ENCODE results near the gene SRPK3.

Gene SRPK3

DNA sequence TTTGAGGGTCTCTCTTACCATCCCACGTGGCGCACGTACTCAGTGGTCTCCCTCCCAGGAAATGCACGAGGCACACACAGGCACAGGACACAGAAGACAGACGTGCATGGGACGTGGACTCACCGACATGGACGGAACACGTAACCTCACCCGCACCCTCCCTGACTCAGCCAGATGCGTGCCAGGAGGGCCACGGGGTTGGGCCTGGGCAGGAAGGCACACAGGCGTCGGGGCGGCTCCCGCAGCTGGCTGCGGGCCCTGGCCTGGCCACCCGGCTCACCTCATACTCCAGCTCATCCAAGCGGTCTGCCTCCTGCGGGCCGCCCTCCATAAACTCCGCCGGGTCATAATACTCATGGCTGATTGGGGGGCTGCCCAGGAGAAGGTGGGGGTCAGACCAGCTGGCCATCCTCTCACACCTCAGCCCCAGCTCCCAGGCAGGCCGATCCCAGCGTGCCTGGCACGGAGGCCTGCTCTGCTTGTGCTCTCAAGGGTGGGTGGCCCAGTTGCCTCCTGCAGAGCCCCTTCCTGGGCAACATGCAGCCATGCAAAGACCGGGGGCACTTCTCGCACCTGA lies 26.2 kb downstream of the SRPK3 start:
- no peak for TF ChIP-seq GABPA (IDR thresholded peaks at IDR 0.05; ENCODE audit: low read depth)
- TF ChIP-seq POLR2AphosphoS5 (IDR thresholded peaks at IDR 0.05; ENCODE audit: low read depth): no peak
- TF ChIP-seq, protein P1, sequence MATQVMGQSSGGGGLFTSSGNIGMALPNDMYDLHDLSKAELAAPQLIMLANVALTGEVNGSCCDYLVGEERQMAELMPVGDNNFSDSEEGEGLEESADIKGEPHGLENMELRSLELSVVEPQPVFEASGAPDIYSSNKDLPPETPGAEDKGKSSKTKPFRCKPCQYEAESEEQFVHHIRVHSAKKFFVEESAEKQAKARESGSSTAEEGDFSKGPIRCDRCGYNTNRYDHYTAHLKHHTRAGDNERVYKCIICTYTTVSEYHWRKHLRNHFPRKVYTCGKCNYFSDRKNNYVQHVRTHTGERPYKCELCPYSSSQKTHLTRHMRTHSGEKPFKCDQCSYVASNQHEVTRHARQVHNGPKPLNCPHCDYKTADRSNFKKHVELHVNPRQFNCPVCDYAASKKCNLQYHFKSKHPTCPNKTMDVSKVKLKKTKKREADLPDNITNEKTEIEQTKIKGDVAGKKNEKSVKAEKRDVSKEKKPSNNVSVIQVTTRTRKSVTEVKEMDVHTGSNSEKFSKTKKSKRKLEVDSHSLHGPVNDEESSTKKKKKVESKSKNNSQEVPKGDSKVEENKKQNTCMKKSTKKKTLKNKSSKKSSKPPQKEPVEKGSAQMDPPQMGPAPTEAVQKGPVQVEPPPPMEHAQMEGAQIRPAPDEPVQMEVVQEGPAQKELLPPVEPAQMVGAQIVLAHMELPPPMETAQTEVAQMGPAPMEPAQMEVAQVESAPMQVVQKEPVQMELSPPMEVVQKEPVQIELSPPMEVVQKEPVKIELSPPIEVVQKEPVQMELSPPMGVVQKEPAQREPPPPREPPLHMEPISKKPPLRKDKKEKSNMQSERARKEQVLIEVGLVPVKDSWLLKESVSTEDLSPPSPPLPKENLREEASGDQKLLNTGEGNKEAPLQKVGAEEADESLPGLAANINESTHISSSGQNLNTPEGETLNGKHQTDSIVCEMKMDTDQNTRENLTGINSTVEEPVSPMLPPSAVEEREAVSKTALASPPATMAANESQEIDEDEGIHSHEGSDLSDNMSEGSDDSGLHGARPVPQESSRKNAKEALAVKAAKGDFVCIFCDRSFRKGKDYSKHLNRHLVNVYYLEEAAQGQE (IDR thresholded peaks at IDR 0.05; ENCODE audit: insufficient replicate concordance, low read depth): no peak
- no peak for TF ChIP-seq SPI1 (IDR thresholded peaks at IDR 0.05; ENCODE audit: borderline replicate concordance, low read depth)
- TF ChIP-seq, protein P2, sequence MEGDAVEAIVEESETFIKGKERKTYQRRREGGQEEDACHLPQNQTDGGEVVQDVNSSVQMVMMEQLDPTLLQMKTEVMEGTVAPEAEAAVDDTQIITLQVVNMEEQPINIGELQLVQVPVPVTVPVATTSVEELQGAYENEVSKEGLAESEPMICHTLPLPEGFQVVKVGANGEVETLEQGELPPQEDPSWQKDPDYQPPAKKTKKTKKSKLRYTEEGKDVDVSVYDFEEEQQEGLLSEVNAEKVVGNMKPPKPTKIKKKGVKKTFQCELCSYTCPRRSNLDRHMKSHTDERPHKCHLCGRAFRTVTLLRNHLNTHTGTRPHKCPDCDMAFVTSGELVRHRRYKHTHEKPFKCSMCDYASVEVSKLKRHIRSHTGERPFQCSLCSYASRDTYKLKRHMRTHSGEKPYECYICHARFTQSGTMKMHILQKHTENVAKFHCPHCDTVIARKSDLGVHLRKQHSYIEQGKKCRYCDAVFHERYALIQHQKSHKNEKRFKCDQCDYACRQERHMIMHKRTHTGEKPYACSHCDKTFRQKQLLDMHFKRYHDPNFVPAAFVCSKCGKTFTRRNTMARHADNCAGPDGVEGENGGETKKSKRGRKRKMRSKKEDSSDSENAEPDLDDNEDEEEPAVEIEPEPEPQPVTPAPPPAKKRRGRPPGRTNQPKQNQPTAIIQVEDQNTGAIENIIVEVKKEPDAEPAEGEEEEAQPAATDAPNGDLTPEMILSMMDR (IDR thresholded peaks at IDR 0.05; ENCODE audit: insufficient read depth, low read length): no peak
- no peak for DNase-seq (ENCODE audit: low read depth in 1 of 2, low spot score in 1 of 2)
- Histone ChIP-seq H3K27ac (replicated peaks) (no peak overlapping the region), H3K4me3 (replicated peaks; ENCODE audit: insufficient read depth, low read length) (no peak overlapping the region), H3K27me3 (ENCODE audit: insufficient read depth, poor library complexity, severe bottlenecking) (no peaks in the 10 kb centered on the region)

DNA sequence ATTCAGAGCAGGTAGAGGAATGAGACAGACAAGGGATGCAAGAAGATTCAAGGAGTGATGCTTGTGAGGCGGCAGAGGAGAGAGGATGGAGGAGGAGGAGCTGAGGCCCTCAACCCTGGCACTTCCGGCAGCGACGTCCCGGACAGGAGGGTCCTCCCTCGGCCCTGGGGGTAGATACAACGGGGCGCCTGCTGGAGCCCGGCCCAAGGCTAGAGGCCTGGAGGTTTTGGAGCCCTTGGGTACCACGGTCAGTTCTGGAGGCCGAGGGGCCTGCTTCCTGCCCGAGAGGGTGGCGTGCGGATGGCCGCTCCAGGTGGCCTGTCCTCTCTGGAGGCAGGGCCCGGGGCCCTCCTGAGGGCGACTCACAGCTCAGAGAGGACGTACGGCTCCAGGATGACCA lies 27.1 kb downstream of the SRPK3 start:
- no peak for DNase-seq (ENCODE audit: low read depth in 1 of 2, low spot score in 1 of 2)
- H3K27ac ChIP-seq (replicated peaks): no peak overlapping the region
- H3K27me3 ChIP-seq (ENCODE audit: insufficient read depth, poor library complexity, severe bottlenecking): no peaks in the 10 kb centered on the region
- TF ChIP-seq POLR2AphosphoS5 (IDR thresholded peaks at IDR 0.05; ENCODE audit: low read depth) (no peak), GABPA (IDR thresholded peaks at IDR 0.05; ENCODE audit: low read depth) (no peak), SPI1 (IDR thresholded peaks at IDR 0.05; ENCODE audit: borderline replicate concordance, low read depth) (no peak)
- TF ChIP-seq, protein P1 (IDR thresholded peaks at IDR 0.05; ENCODE audit: insufficient replicate concordance, low read depth): no peak
- TF ChIP-seq, protein P2 (IDR thresholded peaks at IDR 0.05; ENCODE audit: insufficient read depth, low read length): no peak
- H3K4me3 ChIP-seq (replicated peaks; ENCODE audit: insufficient read depth, low read length): no peak overlapping the region

DNA sequence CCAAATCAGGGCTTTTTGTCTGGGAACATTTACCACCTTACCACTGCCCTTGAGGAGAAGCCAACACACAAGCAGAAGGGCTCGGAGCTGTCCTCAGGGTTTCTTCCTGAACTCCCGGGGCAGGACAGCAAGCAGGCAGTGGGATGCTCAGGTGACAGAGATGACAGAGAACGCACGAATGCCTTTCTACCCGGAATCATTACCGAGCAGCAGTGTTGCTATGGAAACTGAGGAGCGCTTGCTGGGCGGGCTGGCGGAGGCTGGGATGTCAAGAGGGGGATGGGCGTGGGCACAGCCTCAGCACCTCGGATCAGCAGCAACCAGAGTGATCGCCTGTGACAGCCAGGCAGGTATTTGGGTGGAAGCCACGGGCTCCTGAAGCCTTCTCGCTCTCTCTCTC lies 31.4 kb downstream of the SRPK3 start:
- DNase-seq (ENCODE audit: low read depth in 1 of 2, low spot score in 1 of 2): no peak
- H3K27me3 ChIP-seq (ENCODE audit: insufficient read depth, poor library complexity, severe bottlenecking): no peaks in the 10 kb centered on the region

More for the DNA sequence above, 31.4 kb downstream of the SRPK3 start:
- no peak overlapping the region for H3K27ac ChIP-seq (replicated peaks)
- TF ChIP-seq GABPA (IDR thresholded peaks at IDR 0.05; ENCODE audit: low read depth): no peak
- TF ChIP-seq, protein P1 (IDR thresholded peaks at IDR 0.05; ENCODE audit: insufficient replicate concordance, low read depth): no peak
- no peak for TF ChIP-seq POLR2AphosphoS5 (IDR thresholded peaks at IDR 0.05; ENCODE audit: low read depth)
- no peak for TF ChIP-seq SPI1 (IDR thresholded peaks at IDR 0.05; ENCODE audit: borderline replicate concordance, low read depth)
- TF ChIP-seq, protein P2 (IDR thresholded peaks at IDR 0.05; ENCODE audit: insufficient read depth, low read length): no peak
- no peak overlapping the region for H3K4me3 ChIP-seq (replicated peaks; ENCODE audit: insufficient read depth, low read length)
